HG03097 (cell line): ENCODE results near the gene TCHP.
"Not testable (repeated sequence)": the region's sequence is repeated elsewhere in the genome, so short reads cannot be mapped to it uniquely, and the experiment has no call there.

ENCODE experiments used
- ATAC-seq: cut with Tn5 transposase; IDR thresholded peaks from one replicate; pipeline ENCODE4 v1.9.1; 2021; ENCODE audit not compliant: unreplicated experiment, low FRiP score

Gene TCHP

GRCh38 chr12:109902891-109903418 lies 2.9 kb downstream of the TCHP start:
- ATAC-seq: no peak

- no peak for ATAC-seq
Observed at GRCh38 chr12:109905301-109905700, 5.2 kb downstream of the TCHP start.

- no peak for ATAC-seq
Observed at GRCh38 chr12:109910254-109910968, 10.3 kb downstream of the TCHP start.

DNA sequence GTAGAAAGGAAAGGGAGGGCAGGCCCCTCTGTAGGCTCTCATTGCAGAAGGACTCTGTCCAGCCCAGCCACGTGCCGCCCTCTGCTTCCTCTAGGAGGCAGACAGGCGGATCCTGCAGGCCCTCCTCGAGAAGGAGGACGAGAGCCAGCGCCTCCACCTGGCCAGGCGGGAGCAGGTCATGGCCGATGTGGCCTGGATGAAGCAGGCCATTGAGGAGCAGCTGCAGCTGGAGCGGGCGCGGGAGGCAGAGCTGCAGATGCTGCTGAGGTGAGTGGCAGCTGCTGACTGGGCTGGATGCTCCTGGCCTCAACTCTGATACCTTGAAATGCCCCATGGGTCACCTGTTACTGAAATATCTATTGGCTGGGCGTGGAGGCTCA lies 10.9 kb downstream of the TCHP start:
- no peak for ATAC-seq

DNA sequence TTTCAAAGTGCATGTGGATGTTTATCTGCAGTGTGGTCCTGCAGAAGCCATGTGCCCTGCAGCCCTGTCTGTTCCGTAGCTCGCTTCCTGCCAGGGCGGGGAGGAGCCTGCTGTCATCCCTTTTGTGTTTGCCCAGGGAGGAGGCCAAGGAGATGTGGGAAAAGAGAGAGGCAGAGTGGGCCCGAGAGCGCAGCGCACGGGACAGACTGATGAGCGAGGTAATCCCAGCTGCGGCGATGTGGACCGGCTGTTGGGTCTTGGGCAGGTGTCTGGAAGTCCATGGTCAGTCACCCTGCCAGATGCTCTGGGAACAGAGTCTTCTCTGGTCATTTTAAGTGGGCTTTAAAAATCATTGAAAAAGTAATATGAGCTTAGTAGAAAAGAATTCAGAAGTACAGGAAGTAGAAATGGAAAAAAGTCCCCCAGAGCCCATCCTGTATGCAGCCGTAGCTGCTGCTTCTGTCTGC lies 12.8 kb downstream of the TCHP start:
- ATAC-seq: no peak

- ATAC-seq: no peak
Observed at GRCh38 chr12:109914461-109914860, 14.4 kb downstream of the TCHP start.

GRCh38 chr12:109915171-109916040 lies 15.3 kb downstream of the TCHP start:
- ATAC-seq: no peak

GRCh38 chr12:109916045-109916444 lies 16.0 kb downstream of the TCHP start:
- no peak for ATAC-seq

- ATAC-seq: no peak
Observed at GRCh38 chr12:109919456-109919855, 19.4 kb downstream of the TCHP start.

- no peak for ATAC-seq
Observed at GRCh38 chr12:109920261-109920780, 20.2 kb downstream of the TCHP start.

DNA sequence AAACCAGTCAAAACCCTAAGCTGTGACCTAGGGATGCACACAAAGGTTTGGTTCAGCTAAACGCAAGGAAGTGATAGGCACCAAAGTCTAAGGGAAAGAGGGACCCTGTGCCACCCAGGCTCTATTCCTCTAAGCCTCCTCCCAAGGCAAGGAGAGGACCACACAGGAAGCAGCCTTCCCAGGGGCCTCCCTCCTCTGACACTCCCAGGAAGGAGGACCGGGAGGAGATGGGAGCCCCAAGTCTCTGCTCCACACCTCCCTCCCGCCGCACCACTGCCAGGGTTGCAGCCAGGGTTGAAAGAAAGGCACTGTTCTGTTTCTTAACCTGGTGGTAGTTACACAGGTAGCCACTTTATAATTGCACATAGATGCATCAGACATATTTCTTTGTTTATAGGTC lies 21.9 kb downstream of the TCHP start:
- no peak for ATAC-seq

DNA sequence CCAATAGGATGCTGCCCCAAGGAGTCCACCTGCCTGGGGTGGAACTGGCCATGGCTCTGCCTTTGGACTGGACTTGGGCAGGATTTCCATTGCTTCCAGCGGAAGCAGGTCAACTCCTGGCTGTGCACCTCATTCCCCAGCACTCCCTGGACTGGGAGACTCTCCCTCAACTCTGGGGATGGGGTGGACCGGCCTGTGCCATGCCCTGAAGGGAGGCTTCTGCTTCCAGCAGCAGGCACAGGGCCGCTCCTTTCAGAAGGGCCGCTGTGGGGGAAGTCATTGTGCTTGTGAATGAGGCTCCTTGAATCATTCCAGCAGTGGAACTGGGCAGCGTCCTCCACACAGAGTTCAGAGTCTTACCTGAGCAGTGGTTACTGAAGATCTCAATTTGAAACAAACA lies 23.0 kb downstream of the TCHP start:
- no peak for ATAC-seq

DNA sequence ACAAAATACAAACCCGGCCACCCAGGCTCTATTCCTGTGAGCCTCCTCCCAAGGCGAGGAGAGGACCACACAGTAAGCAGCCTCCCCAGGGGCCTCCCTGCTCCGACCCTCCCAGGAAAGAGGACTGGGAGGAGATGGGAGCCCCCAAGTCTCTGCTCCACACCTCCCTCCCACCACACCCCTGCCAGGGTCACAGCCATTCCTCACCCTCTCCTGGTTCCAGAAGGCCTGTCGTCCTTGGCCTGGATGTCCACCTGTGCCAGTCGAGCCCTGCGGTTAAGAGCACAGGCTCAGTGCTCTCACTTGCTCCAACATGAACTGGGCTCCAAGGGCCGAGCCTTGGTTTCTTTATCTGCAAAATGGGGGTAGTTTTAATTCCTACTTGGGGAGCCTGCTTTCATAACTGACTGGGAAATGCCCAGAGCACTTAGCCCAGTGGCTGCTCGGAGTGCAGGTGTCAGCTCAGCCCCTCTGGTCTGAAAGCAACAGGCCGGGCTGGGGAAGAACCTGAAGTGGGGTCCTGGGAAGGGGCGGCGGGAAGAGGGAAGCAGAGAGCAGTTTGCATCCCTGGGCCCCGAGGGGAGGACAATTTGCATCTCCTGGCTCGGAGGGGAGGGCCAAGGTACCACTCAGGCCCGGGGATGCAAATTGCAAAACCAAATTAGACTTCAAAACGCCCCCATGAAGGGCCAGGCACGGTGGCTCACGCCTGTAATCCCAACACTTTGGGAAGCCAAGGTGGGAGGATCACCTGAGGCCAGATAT lies 23.6 kb downstream of the TCHP start:
- no peak for ATAC-seq

DNA sequence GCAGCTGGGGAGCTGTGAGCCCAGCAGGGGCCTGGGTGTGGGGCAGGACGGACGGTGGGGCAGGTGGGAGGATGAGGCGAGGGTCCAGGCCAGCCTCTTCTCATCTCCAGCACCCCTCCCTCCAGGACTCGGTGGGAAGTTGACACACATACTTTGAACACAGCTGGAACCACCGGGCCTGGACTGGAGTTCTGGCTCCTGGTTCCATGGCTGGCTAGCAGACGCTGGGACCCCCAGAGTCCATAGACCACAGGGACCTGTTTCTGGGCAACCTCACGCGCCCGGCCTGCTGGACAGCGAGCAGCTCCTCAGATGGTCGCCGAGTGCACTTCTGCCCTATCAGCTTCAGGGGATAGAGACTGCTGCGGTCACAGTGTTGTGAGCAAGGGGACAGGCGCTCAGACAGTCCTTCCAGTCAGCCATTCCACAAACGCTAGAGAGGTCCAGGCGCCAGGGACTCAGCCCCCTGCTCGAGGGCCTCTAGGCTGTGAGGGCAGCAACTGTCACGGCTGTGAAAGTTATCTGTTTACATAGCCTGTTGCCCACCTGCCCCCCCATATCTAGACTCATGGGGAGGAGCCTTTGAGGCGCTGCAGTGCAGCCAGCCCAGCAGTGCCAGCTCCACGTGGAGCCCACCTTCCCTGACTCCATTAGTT lies 25.2 kb downstream of the TCHP start:
- no peak for ATAC-seq

DNA sequence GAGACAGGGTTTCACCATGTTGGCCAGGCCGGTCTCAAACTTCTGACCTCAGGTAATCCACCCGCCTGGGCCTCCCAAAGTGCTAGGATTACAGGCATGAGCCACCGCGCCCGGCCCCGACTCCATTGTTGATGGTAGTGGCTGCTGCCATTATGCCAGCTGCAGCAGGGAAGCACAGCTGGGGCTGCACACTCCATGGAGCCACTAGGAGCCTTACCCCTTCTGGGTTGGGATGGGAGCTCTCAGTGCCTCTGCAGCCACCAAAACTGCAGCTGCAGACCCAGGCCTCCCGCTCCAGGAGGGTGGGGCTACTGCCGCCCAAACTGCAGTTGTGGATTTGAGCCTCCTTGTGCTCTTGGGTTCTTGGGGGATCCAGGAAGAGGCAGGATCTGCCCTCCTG lies 25.9 kb downstream of the TCHP start:
- no peak for ATAC-seq

DNA sequence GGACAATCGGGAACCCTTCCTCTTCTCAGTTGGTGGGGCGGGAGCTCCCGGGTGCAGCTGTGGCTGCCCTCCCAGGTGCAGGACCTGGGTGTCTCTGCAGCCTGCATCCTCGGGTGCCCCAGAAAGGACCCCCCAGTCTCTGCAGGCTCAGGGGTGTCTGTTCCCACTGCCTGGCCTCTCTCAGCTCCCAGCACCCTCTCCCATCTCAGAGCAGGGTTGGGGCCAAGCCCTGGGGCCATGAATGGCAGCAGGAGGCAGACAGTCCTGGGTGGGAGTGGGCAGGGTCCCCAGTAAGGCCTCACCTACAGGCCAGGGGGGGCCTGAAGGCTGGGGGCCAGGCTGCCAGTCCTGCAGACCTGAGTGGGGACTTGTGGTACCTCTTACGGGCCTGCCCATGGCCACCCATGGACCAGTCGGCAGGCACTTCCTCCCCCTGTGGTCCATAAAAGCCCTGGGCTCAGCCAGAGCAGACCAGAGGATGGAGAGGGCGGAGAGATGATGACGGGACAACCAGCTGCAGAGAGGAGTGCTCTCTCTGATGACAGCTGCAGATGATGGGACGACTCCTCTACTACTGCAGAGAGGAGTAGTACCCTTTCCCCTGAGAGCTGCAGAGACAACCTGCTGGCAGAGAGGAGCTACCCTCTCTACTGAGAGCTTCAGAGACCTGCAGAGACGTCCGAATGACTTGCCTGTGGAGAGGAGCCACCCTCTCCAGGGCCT lies 26.6 kb downstream of the TCHP start:
- no peak for ATAC-seq

DNA sequence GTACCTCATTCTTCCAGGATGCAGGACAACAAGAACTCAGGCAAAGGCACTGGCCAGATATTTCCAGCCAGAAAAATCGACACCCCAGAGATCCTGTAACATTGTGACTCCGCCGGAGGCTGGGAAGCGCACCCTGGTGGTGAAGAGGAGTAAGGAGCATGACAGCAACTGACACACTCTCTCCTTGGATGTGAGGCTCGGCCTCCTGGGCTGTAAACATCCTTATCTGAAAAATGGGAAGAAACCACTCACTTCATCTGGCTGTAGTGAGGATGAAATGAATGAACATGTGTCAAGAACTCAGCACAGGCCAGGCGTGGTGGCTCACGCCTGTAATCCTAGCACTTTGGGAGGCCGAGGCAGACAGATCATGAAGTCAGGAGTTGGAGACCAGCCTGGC lies 27.5 kb downstream of the TCHP start:
- ATAC-seq: no peak

GRCh38 chr12:109928058-109928656 lies 28.1 kb downstream of the TCHP start:
- no peak for ATAC-seq

DNA sequence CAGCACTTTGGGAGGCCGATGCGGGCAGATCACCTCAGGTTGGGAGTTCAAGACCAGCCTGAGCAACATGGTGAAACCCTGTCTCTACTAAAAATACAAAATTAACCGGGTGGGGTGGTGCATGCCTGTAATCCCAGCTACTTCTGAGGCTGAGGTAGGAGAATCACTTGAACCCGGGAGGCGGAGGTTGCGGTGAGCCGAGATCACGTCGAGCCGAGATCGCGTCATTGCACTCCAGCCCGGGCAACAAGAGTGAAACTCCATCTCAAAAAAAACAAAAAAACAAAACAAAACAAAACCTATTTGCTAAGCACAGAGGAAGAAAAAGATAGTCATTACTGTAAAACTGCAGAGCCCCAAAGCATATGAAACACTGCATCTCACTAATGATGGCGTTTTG lies 29.3 kb downstream of the TCHP start:
- not testable (repeated sequence) for ATAC-seq
